CD4-positive, alpha-beta T cell treated with Interleukin-21 for 1 hour (primary cell): Measurements from ENCODE around the gene INCENP.
"Not testable (repeated sequence)": the region's sequence is repeated elsewhere in the genome, so short reads cannot be mapped to it uniquely, and the experiment has no call there.

Experiments used
- DNase-seq: peaks from one replicate; pipeline ENCODE4 v3.0.0-alpha.2; 2020

Gene INCENP

DNA sequence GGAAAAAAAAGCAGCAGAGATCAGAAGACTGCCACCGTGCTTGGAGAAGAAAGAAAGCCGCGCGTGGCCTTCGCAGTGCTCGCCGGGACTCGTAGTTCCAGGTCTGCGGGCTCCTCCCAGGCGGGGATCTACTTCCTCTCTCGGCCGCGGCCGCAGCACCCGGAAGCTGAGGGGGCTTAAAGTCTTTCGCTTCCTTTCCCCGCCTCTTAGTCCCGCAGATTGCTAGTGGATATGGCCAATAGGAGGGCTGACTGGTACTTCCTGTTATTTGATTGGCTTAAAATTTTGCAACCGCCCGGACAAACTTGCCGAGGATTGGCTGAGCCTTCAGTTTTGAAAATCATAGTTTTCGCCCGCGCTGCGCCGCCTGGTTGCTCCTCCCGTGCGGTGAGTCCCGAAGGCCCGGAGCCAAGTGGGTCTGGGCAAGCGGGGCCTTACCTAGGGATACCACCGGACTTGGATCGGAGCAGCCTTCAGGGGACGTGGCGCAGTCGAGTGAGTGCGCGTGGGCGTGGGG lies at the start of gene INCENP:
TSS of gene INCENP (plus strand) at position 343 of the 517 bp plus-strand sequence. CDS start 4,151 bp downstream, outside the sequence.
- peak; percentile 97 for DNase-seq

GRCh38 chr11:62075438-62075837 lies 48.4 kb upstream of the INCENP start:
- DNase-seq: no peak

DNA sequence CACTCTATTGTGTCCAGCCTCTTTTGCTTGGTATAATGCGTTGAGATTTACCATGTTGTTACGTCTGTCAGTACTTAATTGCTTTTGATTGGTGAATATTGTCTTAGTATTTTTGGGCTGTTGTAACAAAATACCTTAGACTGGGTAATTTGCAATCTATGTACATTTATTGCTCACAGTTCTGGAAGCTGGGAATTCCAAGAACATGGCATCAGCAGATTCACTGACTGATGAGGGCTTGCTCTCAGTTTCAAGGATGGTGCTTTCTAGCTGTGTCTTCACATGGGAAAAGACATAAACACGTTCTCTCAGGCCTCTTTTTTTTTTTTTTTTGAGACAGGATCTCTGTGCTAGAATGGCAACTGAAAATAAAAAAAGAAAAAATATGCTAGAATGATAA lies 46.7 kb upstream of the INCENP start:
- no peak for DNase-seq

- DNase-seq: peak; percentile 81
Measured at GRCh38 chr11:62081378-62082291, 42.2 kb upstream of the INCENP start.

- DNase-seq: no peak
Measured at GRCh38 chr11:62082292-62082657, 41.5 kb upstream of the INCENP start.

DNA sequence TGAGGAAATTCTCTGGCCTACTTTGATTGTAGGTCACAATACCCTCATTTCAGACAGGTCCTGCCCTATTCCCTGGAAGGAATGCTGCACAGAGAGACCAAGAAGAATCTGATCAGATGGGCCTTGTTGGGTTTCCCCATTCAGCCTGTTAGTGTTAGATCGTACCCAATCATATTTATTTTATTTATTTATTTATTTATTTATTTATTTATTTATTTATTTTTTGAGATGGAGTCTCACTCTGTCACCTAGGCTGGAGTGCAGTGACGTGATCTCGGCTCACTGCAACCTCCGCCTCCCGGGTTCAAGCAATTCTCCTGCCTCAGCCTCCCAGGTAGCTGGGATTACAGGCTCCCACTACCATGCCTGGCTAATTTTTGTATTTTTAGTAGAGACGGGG lies 39.0 kb upstream of the INCENP start:
- not testable (repeated sequence) for DNase-seq

GRCh38 chr11:62087694-62088093 lies 36.1 kb upstream of the INCENP start:
- no peak for DNase-seq

DNA sequence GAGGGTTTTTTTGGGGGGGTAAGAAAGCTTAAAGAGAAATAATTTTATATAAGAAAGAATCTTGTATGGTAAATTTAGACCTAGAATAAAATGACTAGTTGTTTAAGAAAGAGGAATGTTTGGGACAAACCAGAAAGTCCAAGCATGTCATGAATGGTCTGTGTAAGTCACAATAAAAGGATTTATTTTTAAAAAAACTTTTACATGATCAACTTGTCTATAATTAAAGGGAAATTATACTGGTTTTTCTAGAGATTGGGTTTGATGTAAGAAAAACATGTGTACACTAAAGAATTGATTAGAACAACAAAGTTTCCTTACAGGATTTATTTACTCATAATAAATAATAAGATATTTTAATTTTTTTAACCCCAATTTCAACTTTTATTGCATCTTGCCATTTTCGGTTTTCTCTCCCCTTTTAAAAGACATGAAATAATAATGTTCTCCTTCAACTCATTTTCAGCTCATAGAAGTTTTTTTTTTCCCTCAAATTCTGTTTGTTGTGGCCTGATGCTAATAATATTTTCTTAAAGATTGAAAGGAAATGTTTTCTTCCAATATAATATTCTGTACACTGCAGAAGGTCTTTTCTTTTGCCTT lies 35.4 kb upstream of the INCENP start:
- DNase-seq: no peak

DNA sequence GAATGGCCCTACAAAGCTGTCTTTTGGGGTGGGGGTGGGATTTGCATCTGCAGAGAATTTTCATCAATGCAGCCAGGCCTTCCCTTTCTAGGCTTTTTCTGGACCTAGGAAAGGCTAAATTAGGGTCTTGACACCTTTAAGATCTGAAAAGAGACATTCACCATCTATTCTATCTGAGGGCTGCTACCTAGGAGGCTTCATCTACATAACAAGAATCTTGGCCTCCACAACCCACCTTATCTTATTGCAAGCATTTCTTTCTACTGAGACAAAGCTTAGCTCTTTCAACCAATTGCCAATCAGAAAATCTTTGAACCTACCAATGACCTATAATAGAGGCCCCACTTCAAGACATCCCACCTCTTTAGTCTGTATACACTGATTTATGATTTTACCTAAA lies 20.7 kb upstream of the INCENP start:
- DNase-seq: no peak

DNA sequence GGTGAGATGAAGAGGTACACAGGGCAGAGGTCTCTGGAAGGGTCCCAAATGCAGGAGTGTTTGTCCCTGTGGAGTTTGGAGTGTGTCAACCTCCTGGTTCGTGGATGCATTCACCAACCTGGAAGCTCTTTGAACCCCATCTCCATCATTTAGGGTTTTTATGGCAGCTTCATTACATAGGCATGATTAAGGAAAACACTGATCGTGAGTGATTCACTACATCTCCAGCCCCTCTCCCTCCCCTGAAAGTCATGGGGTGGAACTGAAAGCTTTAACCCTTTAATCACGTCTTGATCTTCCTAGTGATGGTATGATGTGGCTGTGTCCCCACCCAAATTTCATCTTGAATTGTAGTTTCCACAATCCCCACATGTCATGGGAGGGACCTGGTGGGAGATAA lies 19.8 kb upstream of the INCENP start:
- no peak for DNase-seq

GRCh38 chr11:62104816-62105653 lies 18.8 kb upstream of the INCENP start:
- peak; percentile 77 for DNase-seq

GRCh38 chr11:62105667-62106191 lies 18.1 kb upstream of the INCENP start:
- no peak for DNase-seq

DNA sequence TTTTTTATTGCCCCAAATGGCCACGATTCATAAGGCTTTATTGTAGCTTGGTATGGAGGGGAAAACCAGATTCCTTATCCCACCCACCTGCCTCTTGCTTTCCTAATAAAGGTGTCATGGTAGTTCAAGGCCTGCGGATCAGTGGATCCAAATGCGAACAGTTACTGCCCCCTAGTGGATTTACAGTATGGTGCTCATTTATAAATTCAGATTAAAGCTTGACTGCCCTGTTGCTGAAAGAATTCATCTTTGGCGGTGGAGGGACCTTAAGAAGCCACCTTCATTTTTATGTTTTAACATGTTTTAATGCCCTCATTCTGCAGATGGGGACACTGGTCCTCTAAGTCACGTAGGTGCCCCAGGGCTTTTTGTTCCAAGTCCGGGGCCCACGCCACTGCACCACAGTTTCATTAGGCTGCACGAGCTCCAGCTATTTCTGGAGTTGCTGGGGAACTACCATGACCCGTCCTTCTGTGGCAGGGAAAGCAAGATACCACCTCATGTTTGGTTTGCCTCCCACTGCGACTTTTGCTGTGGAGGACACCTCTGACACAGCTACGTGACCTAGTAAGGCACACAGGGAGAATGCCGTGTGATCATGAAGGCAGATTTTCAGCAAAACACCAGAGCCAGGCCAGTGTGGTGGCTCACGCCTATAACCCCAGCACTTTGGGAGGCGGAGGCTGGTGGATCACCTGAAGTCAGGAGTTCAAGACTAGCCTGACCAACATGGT lies 15.6 kb upstream of the INCENP start:
- DNase-seq: peak; percentile 75

DNA sequence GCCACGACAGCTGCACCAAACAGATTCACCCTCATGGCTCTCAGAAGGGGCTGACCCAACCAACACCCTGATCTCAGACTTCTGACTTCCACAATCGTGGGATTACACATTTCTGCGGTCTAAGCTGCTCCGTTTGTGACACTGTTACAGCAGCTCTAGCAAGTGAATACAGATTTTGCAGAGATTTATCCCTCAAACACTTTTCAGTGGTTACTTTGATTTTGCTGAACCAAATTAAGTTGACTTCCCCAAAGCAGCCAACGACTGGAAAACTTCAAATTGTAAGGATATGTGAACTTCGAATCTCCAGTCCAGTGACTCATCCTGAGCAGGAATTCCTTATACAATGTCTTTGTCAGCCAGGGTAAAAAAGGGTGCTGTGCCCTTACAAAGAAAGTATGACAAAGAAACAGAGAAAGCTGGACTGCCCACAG lies 14.8 kb upstream of the INCENP start:
- DNase-seq: no peak

GRCh38 chr11:62115085-62115694 lies 8.6 kb upstream of the INCENP start:
- no peak for DNase-seq

GRCh38 chr11:62116451-62116850 lies 7.4 kb upstream of the INCENP start:
- no peak for DNase-seq

- DNase-seq: no peak
Measured at GRCh38 chr11:62119569-62119968, 4.2 kb upstream of the INCENP start.

DNA sequence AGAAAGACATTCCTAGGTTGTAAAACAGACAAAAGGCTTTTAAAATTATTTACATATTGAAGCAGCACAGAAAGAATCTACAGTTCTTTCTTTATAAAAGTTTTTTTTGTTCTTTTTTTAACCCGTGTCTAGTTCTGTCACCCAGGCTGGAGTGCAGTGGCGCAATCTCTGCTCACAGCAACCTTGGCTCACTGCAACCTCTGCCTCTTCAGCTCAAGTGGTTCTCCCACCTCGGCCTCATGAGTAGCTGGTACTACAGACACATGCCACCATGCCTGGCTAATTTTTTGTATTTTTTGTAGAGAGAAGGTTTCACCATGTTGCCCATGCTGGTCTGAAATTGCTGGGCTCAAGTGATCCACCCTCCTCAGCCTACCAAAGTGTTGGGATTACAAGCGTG lies 3.8 kb upstream of the INCENP start:
- DNase-seq: no peak

GRCh38 chr11:62120431-62120830 lies 3.4 kb upstream of the INCENP start:
- DNase-seq: no peak

- no peak for DNase-seq
Measured at GRCh38 chr11:62122076-62122475, 1.7 kb upstream of the INCENP start.
